ENCODE results near the gene SLC25A47. TPM values are rescaled to one million over a fixed set of nuclear protein-coding genes. Genes with fewer than 3 reads are reported as not detected.
"Not testable (repeated sequence)": the region's sequence is repeated elsewhere in the genome, so short reads cannot be mapped to it uniquely, and the experiment has no call there.

The SLC25A47 gene
- total and polyA plus RNA-seq, 8 donors, result 0.73 TPM; not detected in 7

DNA sequence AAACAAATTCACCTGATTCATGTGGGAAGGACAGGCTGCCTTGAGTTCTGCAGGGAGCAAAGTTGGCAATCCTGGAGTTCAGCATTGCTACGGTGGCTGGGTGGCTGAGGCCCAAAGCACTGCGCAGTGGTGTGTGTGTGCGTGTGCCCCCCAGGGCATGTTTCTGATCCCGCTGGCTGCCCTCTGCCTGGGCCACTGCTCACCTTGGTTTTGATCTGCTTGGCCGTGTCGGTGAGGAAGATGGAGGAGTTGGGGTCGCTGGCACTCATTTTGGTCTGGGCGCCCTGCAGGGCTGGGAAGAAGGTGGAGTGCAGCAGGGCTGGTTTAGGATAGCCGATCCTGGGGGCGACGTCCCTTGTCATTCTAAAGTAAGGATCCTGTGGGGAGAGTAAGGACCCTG lies 19.1 kb downstream of the SLC25A47 start:
- WGBS, 5 donors, result 84 to 99% (median 98%) methylated on average over 8 to 11 of the region's 11 CpGs
- Histone ChIP-seq H3K27ac (peak overlapping the region in 4 of 5 donors; percentile 18 to 82 (median 66)), H3K4me3 (no peak overlapping the region), H3K36me3 (peaks cover 26 to 87% (median 65%) of the 10 kb centered on the region in 4 donors), H3K27me3 (no peaks in the 10 kb centered on the region), H3K4me1 (peaks cover 12 to 24% (median 17%) of the 10 kb centered on the region in 4 donors), H3K9me3 (no peaks in the 10 kb centered on the region)
- intact Hi-C loops (cut with DNase I; ENCODE audit: low total_unique reads), result no loop called here
- DNase-seq, result no peak
- TF ChIP-seq, protein P1, sequence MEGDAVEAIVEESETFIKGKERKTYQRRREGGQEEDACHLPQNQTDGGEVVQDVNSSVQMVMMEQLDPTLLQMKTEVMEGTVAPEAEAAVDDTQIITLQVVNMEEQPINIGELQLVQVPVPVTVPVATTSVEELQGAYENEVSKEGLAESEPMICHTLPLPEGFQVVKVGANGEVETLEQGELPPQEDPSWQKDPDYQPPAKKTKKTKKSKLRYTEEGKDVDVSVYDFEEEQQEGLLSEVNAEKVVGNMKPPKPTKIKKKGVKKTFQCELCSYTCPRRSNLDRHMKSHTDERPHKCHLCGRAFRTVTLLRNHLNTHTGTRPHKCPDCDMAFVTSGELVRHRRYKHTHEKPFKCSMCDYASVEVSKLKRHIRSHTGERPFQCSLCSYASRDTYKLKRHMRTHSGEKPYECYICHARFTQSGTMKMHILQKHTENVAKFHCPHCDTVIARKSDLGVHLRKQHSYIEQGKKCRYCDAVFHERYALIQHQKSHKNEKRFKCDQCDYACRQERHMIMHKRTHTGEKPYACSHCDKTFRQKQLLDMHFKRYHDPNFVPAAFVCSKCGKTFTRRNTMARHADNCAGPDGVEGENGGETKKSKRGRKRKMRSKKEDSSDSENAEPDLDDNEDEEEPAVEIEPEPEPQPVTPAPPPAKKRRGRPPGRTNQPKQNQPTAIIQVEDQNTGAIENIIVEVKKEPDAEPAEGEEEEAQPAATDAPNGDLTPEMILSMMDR (IDR thresholded peaks at IDR 0.05), result no peak
- TF ChIP-seq POLR2A (IDR thresholded peaks at IDR 0.05) (no peak), POLR2AphosphoS5 (IDR thresholded peaks at IDR 0.05) (no peak)

DNA sequence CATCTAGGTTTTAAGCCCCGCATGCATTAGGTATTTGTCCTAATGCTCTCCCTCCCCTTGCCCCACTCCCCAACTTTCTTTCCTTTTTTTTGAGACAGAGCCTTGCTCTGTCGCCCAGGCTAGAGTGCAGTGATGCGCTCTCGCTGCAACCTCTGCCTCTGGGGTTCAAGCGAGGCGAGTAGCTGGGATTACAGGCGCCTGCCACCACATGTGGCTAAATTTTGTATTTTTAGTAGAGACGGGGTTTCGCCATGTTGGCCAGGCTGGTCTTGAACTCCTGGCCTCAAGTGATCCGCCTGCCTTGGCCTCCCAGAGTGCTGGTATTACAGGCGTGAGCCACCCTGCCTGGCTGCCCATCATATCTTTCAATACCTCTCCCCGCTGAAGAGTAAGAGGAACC lies 19.7 kb downstream of the SLC25A47 start:
- peaks cover 24 to 87% (median 65%) of the 10 kb centered on the region in 4 donors for H3K36me3 ChIP-seq
- intact Hi-C loops (cut with DNase I; ENCODE audit: low total_unique reads), result not testable (repeated sequence)

DNA sequence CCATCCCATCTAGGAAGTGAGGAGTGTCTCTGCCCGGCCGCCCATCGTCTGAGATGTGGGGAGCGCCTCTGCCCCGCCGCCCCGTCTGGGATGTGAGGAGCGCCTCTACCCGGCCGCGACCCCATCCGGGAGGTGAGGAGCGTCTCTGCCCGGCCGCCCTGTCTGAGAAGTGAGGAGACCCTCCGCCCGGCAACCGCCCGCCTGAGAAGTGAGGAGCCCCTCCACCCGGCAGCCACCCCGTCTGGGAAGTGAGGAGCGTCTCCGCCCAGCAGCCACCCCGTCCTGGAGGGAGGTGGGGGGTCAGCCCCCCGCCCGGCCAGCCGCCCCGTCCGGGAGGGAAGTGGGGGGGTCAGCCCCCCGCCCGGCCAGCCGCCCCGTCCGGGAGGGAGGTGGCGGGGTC lies 21.5 kb downstream of the SLC25A47 start:
- intact Hi-C loops (cut with DNase I; ENCODE audit: low total_unique reads); H3K27me3 ChIP-seq; H3K9me3 ChIP-seq; DNase-seq; H3K27ac ChIP-seq; H3K4me3 ChIP-seq: not testable (repeated sequence)
- Histone ChIP-seq H3K36me3 (peaks cover 32 to 88% (median 67%) of the 10 kb centered on the region in 4 donors), H3K4me1 (peaks cover 12 to 24% (median 17%) of the 10 kb centered on the region in 4 donors)
- WGBS, 5 donors, result 91 to 100% (median 96%) methylated on average over 5 to 26 of the region's 35 CpGs; no CpG with 5 or more reads in 1 of the 5 donors

More for the DNA sequence above, 19.7 kb downstream of the SLC25A47 start:
- WGBS, 5 donors, result 96 to 99% (median 98%) methylated on average over 12 of the region's 12 CpGs
- peaks cover 12 to 24% (median 17%) of the 10 kb centered on the region in 4 donors for H3K4me1 ChIP-seq
- H3K27me3 ChIP-seq, DNase-seq, H3K4me3 ChIP-seq, H3K9me3 ChIP-seq: not testable (repeated sequence)
- peak overlapping the region in 2 of 5 donors; percentile 77 to 82 for H3K27ac ChIP-seq

DNA sequence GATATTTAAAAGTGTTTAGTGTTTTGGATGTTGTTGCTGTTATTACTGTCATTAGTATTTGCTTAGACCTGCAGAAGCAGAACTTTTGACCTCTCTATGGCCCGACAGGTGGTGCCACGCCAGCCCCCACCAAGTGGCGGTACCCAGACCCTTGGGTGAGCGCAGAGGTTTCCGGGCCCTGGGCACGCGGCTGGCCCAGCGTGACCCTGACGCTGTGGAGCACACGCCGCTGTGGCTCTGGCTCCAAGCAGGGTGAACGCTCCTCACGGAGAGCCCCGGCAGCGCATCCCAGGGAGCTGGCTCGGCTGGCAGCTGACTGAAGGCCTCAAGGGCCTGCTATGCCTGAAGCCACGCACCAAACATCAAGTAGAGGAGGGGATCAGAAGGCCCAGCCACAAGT lies 22.6 kb downstream of the SLC25A47 start:
- no peaks in the 10 kb centered on the region for H3K9me3 ChIP-seq
- no peak overlapping the region for H3K27ac ChIP-seq
- no peak for TF ChIP-seq EP300 (IDR thresholded peaks at IDR 0.05)
- 91 to 97% (median 96%) methylated on average over 11 to 17 of the region's 17 CpGs for WGBS, 5 donors
- DNase-seq, result no peak
- intact Hi-C loops (cut with DNase I; ENCODE audit: low total_unique reads), result no loop called here
- H3K27me3 ChIP-seq, result no peaks in the 10 kb centered on the region
- H3K4me1 ChIP-seq, result peaks cover 12 to 19% (median 16%) of the 10 kb centered on the region in 4 donors
- peaks cover 27 to 88% (median 66%) of the 10 kb centered on the region in 4 donors for H3K36me3 ChIP-seq
- no peak overlapping the region for H3K4me3 ChIP-seq

DNA sequence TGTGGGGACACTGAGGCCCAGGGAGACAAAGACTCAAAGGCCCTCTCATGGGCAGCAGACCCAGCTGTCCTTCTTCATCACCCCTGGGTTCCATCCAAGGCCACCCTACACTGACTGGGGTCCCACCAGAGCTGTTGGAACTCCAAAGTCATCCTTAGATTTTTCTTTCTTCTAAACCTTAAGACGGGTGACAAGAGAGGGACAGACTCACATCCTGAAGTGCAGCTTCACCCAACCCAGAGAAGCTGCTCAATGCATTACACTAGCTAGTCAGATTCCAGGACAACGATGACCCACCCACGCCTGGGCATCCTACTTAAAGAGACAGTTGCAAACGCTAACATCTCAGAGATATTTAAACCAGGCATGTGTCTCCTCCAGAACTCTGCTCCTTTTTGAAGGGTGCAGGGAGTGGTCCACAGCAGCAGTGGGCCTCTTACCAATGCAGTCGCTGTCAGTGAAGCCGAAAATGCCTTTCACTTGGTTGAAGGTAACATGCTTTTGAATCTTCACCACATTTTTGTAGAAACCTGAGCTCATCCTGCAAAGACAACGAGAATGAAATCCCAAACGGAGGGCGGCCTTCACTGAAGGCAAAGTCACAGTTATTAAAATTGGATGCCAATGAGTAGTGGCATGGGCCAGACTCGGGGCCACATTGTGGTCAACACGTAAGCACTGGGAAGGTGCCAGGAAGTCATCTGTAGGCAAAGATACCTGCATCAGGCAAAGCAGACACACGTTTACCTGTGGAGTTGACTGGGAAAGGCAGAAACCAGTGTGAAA lies 23.4 kb downstream of the SLC25A47 start:
- Histone ChIP-seq H3K27ac (no peak overlapping the region), H3K27me3 (no peaks in the 10 kb centered on the region), H3K36me3 (peaks cover 27 to 91% (median 73%) of the 10 kb centered on the region in 4 donors), H3K4me1 (peaks cover 7 to 11% (median 10%) of the 10 kb centered on the region in 4 donors), H3K9me3 (no peaks in the 10 kb centered on the region), H3K4me3 (no peak overlapping the region)
- no peak for TF ChIP-seq POLR2AphosphoS5 (IDR thresholded peaks at IDR 0.05)
- TF ChIP-seq, protein P1 (IDR thresholded peaks at IDR 0.05), result no peak
- no peak for TF ChIP-seq POLR2A (IDR thresholded peaks at IDR 0.05)
- TF ChIP-seq EP300 (IDR thresholded peaks at IDR 0.05), result no peak
- DNase-seq, result no peak
- WGBS, 5 donors, result 91 to 94% (median 94%) methylated on average over 12 of the region's 12 CpGs
- intact Hi-C loops (cut with DNase I; ENCODE audit: low total_unique reads), result no loop called here

DNA sequence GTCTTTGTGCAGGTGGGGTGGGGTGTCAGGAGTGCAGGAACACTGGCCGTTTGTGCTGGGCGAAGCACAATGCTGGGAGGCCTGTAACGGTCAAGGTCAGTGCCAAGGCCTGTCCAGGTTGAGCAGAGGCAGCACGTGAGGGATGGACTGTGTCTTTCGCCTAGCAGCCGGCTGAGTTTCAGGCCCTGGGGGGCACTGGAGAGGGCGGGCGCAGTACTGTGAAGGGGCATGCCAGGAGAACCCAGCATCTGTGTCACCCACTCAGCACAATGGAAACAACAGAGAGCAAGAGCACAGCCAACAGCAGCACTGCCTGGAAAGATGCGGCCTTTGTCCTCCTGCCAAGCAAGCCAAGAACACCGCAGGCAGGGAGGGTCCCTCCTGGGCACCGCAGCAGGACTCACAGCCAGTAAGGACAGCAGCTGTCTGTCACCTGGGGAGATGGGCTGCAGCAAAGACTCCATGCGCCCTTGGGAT lies 25.2 kb downstream of the SLC25A47 start:
- H3K4me1 ChIP-seq, result no peaks in the 10 kb centered on the region
- no peak for TF ChIP-seq POLR2AphosphoS5 (IDR thresholded peaks at IDR 0.05)
- no peak for TF ChIP-seq EP300 (IDR thresholded peaks at IDR 0.05)
- no peak for TF ChIP-seq POLR2A (IDR thresholded peaks at IDR 0.05)
- H3K36me3 ChIP-seq, result peaks cover 37 to 91% (median 78%) of the 10 kb centered on the region in 4 donors
- H3K27ac ChIP-seq, result no peak overlapping the region
- H3K27me3 ChIP-seq, result no peaks in the 10 kb centered on the region
- no peak for DNase-seq
- no peak overlapping the region for H3K4me3 ChIP-seq
- WGBS, 5 donors, result 83 to 96% (median 90%) methylated on average over 11 to 12 of the region's 12 CpGs
- no peaks in the 10 kb centered on the region for H3K9me3 ChIP-seq
- intact Hi-C loops (cut with DNase I; ENCODE audit: low total_unique reads), result no loop called here

Measured in stomach (tissue), 9 donors.